ENCODE results near the gene IGF2BP3.

GRCh38 chr7:23267357-23267756 is 202.9 kb downstream of the IGF2BP3 start:
- no peak for TF ChIP-seq EZH2 (IDR thresholded peaks at IDR 0.05; ENCODE audit: low read length, missing control alignments)
- TF ChIP-seq, protein P1, sequence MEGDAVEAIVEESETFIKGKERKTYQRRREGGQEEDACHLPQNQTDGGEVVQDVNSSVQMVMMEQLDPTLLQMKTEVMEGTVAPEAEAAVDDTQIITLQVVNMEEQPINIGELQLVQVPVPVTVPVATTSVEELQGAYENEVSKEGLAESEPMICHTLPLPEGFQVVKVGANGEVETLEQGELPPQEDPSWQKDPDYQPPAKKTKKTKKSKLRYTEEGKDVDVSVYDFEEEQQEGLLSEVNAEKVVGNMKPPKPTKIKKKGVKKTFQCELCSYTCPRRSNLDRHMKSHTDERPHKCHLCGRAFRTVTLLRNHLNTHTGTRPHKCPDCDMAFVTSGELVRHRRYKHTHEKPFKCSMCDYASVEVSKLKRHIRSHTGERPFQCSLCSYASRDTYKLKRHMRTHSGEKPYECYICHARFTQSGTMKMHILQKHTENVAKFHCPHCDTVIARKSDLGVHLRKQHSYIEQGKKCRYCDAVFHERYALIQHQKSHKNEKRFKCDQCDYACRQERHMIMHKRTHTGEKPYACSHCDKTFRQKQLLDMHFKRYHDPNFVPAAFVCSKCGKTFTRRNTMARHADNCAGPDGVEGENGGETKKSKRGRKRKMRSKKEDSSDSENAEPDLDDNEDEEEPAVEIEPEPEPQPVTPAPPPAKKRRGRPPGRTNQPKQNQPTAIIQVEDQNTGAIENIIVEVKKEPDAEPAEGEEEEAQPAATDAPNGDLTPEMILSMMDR (conservative IDR thresholded peaks at IDR 0.05 in 1 of 2, IDR thresholded peaks at IDR 0.05 in 1 of 2; ENCODE audit: low read depth in 1 of 2, low read length in 2 of 2): no peak
